HEK293 (cell line): ENCODE measurements around the gene EXOSC6.

Experiments used
- GLI4 ChIP-seq: fragments of 450-650 bp; formaldehyde crosslinking; IDR thresholded peaks from 2 replicates; pipeline ENCODE4 v1.5.1; 2016; ENCODE audit warnings: missing biosample characterization, missing genetic modification characterization
- OVOL3 ChIP-seq: fragments of 450-650 bp; formaldehyde crosslinking; IDR thresholded peaks from 2 replicates; pipeline ENCODE4 v1.5.1; 2016; ENCODE audit warnings: missing biosample characterization, missing genetic modification characterization
- ZBTB7A ChIP-seq: fragments of 450-650 bp; formaldehyde crosslinking; IDR thresholded peaks from 2 replicates; pipeline ENCODE4 v1.5.1; 2016; ENCODE audit warnings: low read depth, missing biosample characterization, missing genetic modification characterization
- ZBTB8A ChIP-seq: fragments of 450-650 bp; formaldehyde crosslinking; IDR thresholded peaks from 2 replicates; pipeline ENCODE4 v1.5.1; 2016; ENCODE audit warnings: missing biosample characterization, missing genetic modification characterization
- ZNF175 ChIP-seq: fragments of 450-650 bp; formaldehyde crosslinking; IDR thresholded peaks from 2 replicates; pipeline ENCODE4 v1.5.1; 2016; ENCODE audit warnings: missing biosample characterization, missing genetic modification characterization
- ZNF302 ChIP-seq: fragments of 450-650 bp; formaldehyde crosslinking; IDR thresholded peaks from 2 replicates; pipeline ENCODE4 v1.5.1; 2016; ENCODE audit warnings: missing biosample characterization, missing genetic modification characterization, low read depth
- ZNF548 ChIP-seq: fragments of 450-650 bp; formaldehyde crosslinking; IDR thresholded peaks from 2 replicates; pipeline ENCODE4 v1.5.1; 2016; ENCODE audit warnings: missing biosample characterization, missing genetic modification characterization
- ZXDB ChIP-seq: fragments of 450-650 bp; formaldehyde crosslinking; IDR thresholded peaks from 2 replicates; pipeline ENCODE4 v1.5.1; 2016; ENCODE audit warnings: missing biosample characterization, missing genetic modification characterization
- TF ChIP-seq, protein P1 (sequence below): fragments of 450-650 bp; formaldehyde crosslinking; IDR thresholded peaks from 2 replicates; pipeline ENCODE4 v1.5.1; 2016; ENCODE audit warnings: missing biosample characterization, missing genetic modification characterization

DNA sequence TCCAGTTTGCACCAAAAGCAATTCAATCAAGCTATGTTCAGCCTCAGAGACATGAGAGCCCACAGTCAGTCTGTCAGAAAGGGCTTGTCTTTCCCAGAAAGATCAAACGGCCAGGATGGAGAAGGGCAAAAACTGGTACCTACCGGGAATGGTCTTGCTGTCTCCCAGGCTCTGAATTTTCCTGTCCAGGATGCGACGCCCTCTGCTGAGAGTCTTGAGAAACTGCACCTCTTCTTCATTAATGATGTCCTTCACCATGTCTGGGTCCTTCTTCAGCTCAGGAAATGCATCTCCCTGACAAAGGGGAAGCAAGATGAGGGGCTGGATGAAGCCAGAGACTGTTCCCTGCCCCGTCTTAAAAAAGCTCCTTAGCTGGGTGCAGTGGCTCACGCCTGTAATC, 15.8 kb upstream of the EXOSC6 start:
- TF ChIP-seq ZBTB8A (tag by site-specific recombination) (no peak), ZXDB (tag by site-specific recombination) (no peak), ZBTB7A (tag by site-specific recombination) (no peak), ZNF302 (tag by site-specific recombination) (no peak), ZNF175 (tag by site-specific recombination) (no peak), GLI4 (no peak), ZNF548 (tag by site-specific recombination) (no peak), OVOL3 (no peak)
- TF ChIP-seq, protein P1, sequence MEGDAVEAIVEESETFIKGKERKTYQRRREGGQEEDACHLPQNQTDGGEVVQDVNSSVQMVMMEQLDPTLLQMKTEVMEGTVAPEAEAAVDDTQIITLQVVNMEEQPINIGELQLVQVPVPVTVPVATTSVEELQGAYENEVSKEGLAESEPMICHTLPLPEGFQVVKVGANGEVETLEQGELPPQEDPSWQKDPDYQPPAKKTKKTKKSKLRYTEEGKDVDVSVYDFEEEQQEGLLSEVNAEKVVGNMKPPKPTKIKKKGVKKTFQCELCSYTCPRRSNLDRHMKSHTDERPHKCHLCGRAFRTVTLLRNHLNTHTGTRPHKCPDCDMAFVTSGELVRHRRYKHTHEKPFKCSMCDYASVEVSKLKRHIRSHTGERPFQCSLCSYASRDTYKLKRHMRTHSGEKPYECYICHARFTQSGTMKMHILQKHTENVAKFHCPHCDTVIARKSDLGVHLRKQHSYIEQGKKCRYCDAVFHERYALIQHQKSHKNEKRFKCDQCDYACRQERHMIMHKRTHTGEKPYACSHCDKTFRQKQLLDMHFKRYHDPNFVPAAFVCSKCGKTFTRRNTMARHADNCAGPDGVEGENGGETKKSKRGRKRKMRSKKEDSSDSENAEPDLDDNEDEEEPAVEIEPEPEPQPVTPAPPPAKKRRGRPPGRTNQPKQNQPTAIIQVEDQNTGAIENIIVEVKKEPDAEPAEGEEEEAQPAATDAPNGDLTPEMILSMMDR (tag by site-specific recombination) = no peak
